GM18867 (cell line): ENCODE results near the gene VWA5B1.
"Not testable (repeated sequence)": the region's sequence is repeated elsewhere in the genome, so short reads cannot be mapped to it uniquely, and the experiment has no call there.

Source experiments
- ATAC-seq: cut with Tn5 transposase; IDR thresholded peaks from one replicate; pipeline ENCODE4 v1.9.1; 2021; ENCODE audit warnings: mild to moderate bottlenecking, moderate library complexity; ENCODE audit not compliant: unreplicated experiment

VWA5B1 gene, protein sequence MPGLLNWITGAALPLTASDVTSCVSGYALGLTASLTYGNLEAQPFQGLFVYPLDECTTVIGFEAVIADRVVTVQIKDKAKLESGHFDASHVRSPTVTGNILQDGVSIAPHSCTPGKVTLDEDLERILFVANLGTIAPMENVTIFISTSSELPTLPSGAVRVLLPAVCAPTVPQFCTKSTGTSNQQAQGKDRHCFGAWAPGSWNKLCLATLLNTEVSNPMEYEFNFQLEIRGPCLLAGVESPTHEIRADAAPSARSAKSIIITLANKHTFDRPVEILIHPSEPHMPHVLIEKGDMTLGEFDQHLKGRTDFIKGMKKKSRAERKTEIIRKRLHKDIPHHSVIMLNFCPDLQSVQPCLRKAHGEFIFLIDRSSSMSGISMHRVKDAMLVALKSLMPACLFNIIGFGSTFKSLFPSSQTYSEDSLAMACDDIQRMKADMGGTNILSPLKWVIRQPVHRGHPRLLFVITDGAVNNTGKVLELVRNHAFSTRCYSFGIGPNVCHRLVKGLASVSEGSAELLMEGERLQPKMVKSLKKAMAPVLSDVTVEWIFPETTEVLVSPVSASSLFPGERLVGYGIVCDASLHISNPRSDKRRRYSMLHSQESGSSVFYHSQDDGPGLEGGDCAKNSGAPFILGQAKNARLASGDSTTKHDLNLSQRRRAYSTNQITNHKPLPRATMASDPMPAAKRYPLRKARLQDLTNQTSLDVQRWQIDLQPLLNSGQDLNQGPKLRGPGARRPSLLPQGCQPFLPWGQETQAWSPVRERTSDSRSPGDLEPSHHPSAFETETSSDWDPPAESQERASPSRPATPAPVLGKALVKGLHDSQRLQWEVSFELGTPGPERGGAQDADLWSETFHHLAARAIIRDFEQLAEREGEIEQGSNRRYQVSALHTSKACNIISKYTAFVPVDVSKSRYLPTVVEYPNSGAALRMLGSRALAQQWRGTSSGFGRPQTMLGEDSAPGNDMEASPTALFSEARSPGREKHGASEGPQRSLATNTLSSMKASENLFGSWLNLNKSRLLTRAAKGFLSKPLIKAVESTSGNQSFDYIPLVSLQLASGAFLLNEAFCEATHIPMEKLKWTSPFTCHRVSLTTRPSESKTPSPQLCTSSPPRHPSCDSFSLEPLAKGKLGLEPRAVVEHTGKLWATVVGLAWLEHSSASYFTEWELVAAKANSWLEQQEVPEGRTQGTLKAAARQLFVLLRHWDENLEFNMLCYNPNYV

DNA sequence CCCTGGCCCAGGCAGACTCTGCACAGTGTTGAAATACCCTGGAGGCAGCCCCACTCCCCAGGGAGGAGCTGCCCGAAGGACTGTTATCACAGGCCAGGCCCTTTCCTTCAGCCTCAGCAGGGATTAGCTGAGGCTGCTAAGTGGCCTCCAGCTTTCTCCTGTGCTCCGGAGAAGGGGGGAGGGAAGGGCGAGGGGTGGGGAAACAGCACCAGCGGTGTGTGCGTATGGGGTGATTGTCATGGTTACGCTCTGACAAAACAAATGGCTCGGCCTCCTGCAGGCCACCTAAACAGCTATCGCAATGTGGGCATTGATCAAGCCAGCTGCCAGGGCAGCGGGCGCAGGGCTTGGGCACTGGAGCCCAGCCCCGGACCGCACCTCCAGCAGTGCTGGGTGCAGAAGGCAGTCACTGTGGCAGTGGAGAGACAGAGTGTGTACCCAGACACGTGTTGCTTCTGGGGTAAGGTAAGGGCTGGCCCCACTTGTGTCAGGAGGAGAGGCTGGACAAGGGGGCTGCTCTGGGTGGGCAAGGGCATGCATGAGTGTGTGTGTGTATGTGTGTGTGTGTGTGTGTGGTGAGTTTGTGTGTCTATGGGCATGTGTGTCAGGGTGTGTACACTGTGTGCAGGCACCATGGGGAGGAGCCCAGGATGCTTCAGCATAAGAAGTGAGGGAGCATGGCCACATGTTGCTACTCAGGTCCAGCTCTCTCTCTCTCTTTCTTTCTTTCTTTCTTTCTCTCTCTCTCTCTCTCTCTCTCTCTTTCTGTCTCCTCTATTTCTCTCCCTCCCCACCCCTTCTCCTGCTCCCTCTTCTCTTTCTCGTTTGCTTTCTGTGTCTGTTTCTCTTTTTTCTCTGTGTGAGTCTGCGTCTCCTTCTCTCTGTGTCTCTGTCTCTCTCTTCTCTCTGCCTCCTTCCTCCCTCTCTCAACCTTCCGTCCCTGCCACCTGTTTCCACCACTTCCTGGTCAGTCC lies at the start of gene VWA5B1:
VWA5B1 (plus strand) TSS at position 252 of the 974 bp plus-strand sequence. CDS start 19,727 bp downstream, outside the sequence.
- ATAC-seq, result no peak

DNA sequence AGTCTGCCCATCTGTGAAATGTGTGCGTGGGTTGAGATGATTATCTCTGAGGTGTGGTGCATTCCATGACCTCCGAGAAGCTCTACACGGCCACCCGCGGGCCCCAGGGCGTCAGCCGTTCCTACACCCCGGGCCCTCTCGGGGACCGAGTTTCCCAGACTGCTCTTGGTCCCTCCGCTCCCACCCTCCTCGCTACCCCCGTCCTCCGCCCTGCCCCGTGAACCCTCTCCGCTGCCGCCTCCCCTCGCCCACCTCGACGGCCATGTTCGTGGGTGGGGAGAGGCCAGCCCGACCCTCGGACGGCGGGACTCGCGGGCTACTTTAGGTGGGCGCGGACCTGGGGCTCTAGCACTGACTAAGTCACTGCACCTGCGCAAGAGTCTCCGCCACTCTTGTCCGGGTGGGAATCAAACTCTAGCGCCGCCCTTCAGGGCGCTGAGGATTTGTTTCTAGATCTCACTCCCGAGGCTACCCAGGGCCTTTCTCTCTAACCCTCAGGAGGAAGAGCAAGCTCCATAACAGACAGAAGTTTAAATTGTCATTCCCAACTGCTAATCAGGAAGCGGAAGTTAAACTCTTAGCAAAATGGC lies 47.7 kb upstream of the VWA5B1 start:
- ATAC-seq, result no peak

DNA sequence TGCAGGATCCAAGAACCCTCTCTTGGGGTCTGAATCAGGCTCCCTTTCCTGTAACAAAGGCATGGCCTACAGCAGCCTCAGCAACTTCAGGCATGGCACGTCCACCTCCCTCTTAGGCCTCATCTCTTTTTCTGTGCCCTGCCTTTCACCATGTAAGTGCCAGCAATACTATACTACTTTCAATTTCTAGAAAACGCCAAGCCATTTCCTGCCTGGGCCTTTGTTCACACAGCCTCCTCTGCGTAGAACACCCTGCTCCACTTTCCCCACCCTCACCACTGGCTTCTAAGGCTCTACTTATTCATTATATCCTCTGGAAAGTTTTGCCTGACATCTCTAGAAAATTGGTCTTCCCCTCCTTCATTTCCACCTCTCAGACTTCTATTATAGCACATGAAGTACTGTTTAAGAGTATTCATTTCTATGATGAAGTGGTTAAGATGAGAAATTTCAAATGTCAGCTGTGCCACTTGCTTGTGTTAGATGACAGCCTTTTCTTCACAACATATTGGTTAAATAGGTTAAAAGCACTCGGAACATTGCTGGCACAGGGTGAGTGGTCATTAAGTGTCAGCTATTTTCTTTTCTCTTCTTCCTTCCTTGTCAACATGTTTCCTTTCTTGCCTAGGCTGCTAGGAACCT lies 41.6 kb upstream of the VWA5B1 start:
- no peak for ATAC-seq

DNA sequence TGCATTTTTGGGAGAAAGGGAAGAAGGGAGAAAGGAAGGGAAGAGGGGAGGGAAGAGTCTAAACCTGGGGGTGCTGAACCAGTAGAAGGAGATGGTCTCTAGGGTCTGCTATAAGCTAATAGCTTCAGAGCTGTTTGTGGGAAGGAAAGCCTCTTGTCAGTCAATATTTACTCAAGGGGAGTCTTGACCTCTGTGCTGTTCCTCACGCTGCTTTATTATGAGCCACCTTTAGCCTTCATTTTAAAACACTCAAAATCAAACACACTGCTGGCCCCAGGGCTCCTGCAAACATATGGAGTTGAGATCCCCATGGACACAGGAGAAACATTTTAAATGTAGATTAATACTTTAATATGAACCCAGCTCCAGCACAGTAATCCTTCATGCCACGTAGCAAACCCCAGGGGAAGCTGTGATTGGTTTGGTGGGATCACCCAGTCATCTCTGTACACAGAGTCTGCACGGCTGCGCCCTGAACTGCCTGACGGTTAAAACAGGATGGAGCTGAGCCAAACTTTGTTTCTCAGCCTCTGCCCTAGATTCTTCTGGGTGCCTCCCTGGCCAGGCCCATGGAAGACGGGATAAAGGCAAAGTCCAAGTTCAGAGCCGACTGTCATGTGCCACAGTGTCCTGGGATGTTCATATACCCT lies 40.2 kb upstream of the VWA5B1 start:
- ATAC-seq, result no peak

DNA sequence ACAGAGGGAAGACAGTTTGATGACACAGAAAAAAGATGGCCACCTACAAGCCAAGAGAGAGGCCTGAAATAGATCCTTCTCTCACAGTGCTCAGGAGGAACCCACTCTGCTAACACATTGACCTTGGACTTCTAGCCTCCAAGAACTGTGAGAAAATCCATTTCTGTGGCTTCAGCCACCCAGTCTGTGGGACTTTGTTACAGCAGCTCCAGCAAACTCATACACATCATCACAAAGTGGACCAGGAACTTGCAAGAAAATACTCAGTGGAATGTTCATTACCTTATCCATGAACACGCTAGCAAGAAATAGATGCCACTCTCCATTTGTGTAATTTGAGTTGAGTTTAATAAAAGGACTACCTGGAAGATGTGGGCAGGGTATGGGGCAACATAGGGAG lies 38.1 kb upstream of the VWA5B1 start:
- no peak for ATAC-seq

DNA sequence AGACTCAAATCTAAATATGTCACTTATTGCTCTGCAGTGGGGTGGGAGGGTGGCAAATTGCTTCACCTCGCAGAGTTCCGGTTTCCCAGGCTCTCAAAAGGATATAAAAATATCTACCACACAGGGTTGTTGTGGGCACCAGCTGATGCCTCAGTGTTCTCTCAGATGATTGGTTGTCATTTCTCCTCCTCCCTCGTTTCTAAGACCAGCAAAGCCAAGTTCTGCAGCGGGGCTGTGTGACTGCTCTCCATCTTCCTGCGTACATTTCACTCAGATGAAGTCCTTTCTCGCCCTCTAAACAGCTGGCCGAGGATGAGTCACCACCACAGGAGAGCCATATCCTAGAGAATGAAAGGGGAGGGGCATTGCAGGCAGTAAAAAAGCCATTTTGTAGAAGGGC lies 35.0 kb upstream of the VWA5B1 start:
- no peak for ATAC-seq

DNA sequence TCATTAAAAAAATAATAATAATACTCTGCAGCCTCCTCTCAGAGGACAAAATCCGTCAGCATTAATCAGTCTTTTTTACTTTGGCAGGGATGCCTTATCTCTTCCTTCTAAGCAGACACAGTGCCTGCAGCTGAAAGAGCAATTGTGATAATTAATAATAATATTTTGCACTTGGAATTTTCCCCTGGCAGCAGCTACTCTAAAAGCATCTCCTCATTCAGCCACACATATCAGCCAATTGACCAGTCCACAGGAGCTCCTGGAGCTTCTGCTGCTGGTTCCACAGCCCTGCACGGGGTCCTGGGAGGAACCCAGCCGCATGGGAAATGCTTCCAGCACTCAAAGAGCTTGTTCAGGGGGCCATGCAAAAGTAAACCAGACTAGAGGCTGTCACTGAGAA lies 31.0 kb upstream of the VWA5B1 start:
- no peak for ATAC-seq

DNA sequence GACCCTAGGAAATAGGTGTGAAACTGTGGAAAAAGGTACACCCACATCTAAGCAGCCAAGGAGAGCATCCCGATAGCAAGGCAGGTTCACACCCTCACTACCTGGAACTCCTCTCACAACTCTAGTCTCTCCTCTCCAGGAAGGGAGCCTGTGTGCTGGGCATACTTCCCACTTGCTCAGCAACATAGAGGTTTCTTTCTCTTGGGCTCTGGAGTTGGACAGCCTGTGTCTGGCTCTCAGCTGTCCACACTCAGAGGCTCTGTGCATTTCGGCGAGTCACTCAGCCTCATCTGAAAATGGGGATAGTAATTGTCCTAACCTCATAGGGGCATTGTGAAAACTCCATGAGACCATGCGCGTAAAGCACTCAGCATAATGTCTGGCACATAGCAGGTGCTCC lies 29.6 kb upstream of the VWA5B1 start:
- ATAC-seq, result no peak

DNA sequence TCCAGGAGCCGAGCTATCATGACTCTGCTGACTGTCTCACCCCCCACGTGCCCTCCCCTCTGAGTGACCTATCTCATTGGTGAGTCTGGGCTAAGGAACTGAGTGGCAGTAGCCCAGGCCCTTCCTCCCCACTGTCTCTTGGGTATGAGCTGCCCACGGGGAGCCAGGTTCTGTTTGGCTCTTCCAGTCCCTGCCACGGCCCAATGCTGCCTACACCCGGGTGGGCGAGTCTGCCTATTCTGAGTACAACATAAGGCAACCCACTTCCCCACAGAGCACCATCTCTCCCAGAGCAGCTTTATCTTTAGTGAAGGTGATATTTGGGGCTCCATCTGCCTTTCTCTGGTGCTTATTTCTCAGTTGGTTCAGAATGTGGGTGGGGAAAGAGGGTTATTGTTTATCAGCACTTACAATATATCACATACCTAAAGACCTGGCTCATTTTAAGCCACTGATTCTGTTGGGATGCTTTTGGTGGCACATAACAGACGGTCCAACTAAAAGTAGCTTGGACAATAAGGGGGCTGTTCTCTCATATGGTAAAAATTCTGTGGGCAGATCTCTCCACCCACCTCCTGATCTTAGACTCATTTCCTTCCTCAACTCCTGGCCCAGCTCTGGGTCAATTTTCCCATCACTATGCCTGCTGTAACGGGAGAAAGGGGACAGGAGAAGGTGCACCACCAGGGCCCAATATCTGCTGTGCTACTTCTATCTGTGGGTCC lies 27.7 kb upstream of the VWA5B1 start:
- ATAC-seq, result no peak

DNA sequence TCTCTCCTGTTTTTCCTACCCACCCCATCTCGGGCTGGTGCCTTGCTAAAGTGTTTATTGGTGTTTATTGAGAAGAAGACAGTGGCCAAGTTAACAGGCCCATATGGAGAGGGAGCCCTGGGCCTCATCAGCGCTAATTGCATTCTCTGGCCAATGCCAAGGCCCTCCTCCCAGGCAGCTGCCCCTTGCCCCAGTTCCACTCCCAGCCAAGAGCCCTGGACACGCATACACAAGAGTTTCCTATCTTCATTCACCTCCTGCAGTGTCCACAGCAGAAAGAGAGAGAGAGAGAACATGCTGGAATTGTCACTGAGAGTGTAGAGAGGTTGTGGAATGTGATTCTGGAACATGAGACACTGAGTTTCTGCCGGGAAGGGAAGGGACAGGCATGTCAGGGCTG lies 25.4 kb upstream of the VWA5B1 start:
- no peak for ATAC-seq

DNA sequence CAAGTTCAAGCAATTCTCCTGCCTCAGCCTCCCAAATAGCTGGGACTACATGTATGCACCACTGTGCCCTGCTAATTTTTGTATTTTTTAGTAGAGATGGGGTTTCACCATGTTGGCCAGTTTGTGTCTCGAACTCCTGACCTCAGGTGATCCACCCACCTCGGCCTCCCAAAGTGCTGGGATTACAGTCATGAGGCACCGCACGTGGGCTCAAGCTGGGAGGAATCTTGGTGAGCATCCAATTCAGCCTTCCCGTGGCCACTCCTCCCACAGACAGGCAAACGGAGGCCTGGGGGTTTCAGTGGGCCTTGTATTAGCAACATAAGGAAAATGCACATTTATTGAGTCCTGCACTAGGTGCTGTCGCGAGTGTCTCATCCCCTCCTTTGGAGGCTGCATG lies 24.5 kb upstream of the VWA5B1 start:
- ATAC-seq, result no peak

DNA sequence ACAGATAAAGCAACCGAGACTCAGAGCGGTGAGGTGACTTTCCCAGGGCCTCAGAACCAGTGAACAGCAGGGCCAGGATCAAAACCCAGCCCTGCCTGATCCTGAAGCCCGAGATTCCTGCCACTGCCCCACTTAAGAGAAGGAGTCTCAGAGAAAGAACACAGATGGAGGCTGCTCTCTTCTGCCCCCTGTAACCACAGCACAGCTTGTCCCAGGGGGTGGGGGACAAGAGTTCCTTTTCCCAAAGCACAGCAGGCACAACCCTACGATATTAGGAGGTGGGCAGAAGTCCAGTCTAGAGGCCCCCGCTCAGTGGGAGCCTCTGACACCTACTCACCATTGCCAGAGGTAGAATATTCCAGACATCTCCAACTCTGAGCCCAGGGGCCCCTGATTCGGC lies 24.0 kb upstream of the VWA5B1 start:
- ATAC-seq, result no peak

DNA sequence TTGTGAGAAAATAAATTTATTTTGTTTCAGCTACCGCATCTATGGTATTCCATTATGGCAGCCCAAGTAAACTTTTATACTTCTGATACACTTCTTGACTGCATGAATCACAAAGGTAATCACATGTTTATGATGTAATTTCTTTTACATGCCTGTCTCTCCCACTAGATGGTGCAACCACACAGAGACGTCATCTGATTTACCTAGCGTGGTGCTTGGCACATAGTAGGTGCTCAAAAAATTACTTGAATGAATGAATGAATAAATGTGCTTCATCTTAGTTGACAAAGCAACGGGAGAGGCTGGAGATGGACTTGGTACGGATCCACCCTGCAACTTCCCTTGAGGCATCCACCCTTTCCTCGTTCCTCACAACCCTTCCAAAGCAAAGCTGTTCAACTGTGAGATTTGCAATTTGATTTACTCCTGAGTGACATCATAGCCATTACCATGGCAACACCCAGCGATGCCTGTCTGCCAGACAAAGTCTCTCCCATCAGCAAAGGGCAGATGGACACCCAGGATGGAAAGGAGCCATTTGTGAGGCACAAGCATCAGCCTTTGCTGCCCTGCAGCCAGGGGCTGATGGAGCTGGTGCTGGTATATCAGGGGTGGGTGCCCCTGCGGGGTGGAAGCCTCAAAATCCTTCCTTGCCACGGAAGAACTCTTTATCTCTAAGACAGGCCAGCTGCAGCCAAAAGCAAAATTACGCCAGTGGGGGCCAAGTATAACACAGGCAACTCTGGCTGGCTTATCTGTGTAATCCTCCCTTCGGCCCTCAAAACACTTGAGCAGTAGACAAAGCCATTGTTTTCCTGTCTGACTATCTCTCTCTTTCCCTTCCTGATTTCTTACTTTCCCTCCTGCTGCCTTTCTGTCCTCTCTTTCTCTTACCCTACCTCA lies 18.9 kb upstream of the VWA5B1 start:
- ATAC-seq, result no peak

DNA sequence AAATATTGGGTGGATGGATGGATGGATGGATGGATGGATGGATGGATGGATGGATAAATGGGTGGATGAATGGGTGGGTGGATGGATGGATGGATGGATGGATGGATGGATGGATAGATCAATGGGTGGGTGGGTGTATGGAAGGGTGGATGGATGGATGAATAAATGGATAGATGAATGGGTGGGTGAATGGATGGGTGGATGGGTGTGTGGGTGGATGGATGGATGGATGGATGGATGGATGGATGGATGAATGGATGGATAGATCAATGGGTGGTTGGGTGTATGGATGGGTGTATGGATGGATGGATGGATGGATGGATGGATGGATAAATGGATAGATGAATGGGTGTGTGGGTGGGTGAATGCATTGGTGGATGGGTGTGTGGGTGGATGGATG lies 17.0 kb upstream of the VWA5B1 start:
- ATAC-seq, result not testable (repeated sequence)

DNA sequence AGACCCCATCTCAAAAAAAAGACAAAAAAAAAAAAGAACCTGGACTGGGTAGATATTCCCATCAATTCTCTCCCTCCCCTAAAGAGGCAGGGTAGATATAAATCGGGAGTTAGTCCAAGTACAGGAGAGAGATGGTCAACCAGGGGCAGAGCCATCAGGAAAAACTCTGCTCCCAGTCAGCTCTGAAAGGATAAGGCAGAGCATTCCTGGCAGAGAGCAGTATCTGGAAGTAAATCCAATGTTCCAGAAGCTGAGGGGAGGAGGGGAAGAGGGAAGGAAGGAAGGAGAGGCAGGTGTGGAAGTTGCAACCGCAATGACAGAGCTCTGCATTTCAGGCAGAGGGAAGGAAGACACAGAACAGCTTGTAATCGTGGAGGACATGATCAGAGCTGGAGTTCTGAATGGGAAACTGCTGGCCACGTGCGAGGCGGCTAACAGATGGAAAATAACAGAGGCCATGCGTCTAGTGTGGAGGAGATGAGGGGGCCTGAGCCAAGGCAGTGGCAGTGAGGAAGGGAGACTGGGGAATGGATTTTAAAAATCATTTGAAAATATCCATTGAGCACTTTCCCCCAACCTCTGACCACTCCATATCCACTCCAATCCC lies 15.3 kb upstream of the VWA5B1 start:
- no peak for ATAC-seq

DNA sequence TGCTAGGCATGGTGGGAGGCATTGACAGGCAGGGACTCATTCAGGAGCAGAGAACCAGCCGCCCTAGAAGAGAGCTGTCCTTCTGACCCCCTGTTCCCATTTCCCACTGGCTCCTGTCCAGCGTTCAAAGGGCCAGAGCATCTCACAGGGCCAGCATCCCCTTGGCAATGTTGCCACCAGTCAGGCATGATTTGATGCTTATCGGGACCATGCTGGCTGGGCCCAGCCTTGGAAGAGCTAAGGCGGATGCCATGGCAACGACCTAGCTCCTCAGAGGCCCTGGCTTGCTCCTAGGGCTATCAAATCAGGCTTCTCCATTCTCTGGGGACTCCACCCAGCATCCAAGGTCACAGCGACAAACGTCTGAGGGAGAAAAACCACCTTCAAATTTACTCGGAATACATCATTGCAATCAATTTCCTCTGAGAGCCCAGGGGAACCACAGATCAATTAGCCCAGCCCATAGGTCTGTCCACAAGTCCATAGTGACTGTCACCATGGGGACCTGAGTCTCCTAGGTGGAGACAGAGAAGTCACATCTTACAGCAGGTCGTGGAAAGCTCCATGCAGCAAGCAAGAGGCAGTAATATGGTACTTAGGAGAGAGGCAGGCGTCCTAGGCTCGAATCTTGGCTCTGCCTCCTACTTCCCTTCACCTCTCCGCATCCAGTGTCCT lies 14.1 kb upstream of the VWA5B1 start:
- no peak for ATAC-seq
